ENCODE measurements around the gene MRAP. TPM values are rescaled to one million over a fixed set of nuclear protein-coding genes. Genes with fewer than 3 reads are reported as not detected.

The MRAP gene
- total RNA-seq, 1 experiment from 2014 or later = not detected

DNA sequence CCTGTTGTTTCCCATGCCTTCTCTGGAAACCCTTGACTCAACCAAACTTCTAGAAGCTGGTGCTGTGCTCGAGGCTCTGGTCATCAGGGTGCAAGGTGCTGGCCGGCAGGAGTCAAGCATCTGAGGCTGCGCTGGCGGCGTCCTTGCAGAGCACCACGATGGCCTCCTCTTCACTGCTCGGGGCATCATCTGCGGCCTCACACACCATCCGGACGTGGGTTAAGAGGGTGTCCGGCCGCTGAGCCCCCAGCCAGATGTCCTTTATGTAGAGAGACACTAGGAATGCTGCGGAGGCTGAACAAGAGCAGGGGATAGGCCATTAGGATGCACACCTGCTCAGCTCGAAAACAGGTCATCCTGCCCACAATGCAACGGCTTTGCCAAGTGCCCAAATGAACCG, 16.2 kb downstream of the MRAP start:
- Histone ChIP-seq H3K4me3 (no peak overlapping the region), H3K4me1 (replicated peaks; ENCODE audit: insufficient read depth) (no peaks in the 10 kb centered on the region), H3K27ac (no peak overlapping the region), H4K20me1 (ENCODE audit: insufficient read depth) (no peaks in the 10 kb centered on the region), H3K9me2 (ENCODE audit: insufficient read depth) (no peaks in the 10 kb centered on the region), H3K79me2 (ENCODE audit: low read depth) (no peaks in the 10 kb centered on the region), H3K36me3 (ENCODE audit: low read depth) (no peaks in the 10 kb centered on the region), H3K4me2 (no peak overlapping the region), H3K9me3 (ENCODE audit: insufficient read depth, low read depth) (no peaks in the 10 kb centered on the region), H3F3A (ENCODE audit: insufficient read depth, low read depth) (no peaks in the 10 kb centered on the region), H2AFZ (no peak overlapping the region), H3K27me3 (ENCODE audit: insufficient read depth, low read depth) (no peaks in the 10 kb centered on the region)
- DNase-seq = no peak
- ChIA-PET POLR2A (ENCODE audit: unreplicated experiment) (no interaction called here), CTCF (no interaction called here)
- intact Hi-C loops (cut with micrococcal nuclease; ENCODE audit: unreplicated experiment) = no loop called here
- TF ChIP-seq, protein P1, sequence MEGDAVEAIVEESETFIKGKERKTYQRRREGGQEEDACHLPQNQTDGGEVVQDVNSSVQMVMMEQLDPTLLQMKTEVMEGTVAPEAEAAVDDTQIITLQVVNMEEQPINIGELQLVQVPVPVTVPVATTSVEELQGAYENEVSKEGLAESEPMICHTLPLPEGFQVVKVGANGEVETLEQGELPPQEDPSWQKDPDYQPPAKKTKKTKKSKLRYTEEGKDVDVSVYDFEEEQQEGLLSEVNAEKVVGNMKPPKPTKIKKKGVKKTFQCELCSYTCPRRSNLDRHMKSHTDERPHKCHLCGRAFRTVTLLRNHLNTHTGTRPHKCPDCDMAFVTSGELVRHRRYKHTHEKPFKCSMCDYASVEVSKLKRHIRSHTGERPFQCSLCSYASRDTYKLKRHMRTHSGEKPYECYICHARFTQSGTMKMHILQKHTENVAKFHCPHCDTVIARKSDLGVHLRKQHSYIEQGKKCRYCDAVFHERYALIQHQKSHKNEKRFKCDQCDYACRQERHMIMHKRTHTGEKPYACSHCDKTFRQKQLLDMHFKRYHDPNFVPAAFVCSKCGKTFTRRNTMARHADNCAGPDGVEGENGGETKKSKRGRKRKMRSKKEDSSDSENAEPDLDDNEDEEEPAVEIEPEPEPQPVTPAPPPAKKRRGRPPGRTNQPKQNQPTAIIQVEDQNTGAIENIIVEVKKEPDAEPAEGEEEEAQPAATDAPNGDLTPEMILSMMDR (conservative IDR thresholded peaks at IDR 0.05) = no peak
- BruUV-seq (replicated peaks) = no TSS peak

DNA sequence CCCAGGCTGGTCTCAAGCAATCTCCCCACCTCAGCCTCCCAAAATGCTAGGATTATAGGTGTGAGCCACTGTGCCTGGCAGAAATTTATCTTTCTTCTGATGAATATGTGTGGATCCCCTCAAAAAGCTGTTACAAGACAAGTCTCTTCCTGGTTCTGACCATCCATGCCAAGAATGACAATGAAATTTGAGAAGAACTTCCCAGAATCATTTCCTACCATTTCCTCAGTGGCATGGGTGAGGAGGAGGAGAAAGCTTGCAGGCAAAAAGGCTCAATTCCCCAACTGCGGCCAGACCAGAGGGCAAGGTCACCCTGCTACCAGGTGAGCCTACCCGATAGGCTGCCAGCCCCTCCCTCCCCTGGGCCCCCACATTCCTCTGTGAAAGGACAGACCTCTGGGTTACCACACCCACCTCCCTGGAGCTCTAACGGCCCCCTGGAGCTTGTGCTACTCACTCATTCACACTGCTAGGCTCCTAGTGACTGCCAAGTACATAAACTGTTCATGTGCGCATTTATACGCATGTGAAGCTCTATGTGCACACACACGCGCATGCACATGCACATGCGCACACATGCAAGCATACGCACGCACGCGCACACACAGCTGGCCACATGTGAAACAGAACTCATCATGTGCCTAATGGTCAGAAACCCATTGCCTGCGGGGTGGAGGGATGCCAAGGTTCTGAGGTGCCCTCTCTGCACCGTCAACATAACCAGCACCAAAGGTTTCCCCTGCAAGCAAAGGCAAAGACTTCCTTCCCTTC, 17.0 kb downstream of the MRAP start:
- BruUV-seq (replicated peaks) = no TSS peak
- Histone ChIP-seq H3K36me3 (ENCODE audit: low read depth) (no peaks in the 10 kb centered on the region), H3K4me3 (no peak overlapping the region), H3K79me2 (ENCODE audit: low read depth) (no peaks in the 10 kb centered on the region), H3K27ac (no peak overlapping the region), H3K4me2 (no peak overlapping the region), H2AFZ (no peak overlapping the region), H4K20me1 (ENCODE audit: insufficient read depth) (no peaks in the 10 kb centered on the region), H3K4me1 (replicated peaks; ENCODE audit: insufficient read depth) (no peaks in the 10 kb centered on the region), H3K9me3 (ENCODE audit: insufficient read depth, low read depth) (no peaks in the 10 kb centered on the region), H3K9me2 (ENCODE audit: insufficient read depth) (no peaks in the 10 kb centered on the region), H3F3A (ENCODE audit: insufficient read depth, low read depth) (no peaks in the 10 kb centered on the region), H3K27me3 (ENCODE audit: insufficient read depth, low read depth) (no peaks in the 10 kb centered on the region)
- no peak for TF ChIP-seq EZH2 (IDR thresholded peaks at IDR 0.05; ENCODE audit: low read depth)
- TF ChIP-seq, protein P1 (conservative IDR thresholded peaks at IDR 0.05) = no peak
- intact Hi-C loops (cut with micrococcal nuclease; ENCODE audit: unreplicated experiment) = no loop called here
- DNase-seq = no peak
- POLR2A ChIA-PET (ENCODE audit: unreplicated experiment) = no interaction called here
- CTCF ChIA-PET = no interaction called here

DNA sequence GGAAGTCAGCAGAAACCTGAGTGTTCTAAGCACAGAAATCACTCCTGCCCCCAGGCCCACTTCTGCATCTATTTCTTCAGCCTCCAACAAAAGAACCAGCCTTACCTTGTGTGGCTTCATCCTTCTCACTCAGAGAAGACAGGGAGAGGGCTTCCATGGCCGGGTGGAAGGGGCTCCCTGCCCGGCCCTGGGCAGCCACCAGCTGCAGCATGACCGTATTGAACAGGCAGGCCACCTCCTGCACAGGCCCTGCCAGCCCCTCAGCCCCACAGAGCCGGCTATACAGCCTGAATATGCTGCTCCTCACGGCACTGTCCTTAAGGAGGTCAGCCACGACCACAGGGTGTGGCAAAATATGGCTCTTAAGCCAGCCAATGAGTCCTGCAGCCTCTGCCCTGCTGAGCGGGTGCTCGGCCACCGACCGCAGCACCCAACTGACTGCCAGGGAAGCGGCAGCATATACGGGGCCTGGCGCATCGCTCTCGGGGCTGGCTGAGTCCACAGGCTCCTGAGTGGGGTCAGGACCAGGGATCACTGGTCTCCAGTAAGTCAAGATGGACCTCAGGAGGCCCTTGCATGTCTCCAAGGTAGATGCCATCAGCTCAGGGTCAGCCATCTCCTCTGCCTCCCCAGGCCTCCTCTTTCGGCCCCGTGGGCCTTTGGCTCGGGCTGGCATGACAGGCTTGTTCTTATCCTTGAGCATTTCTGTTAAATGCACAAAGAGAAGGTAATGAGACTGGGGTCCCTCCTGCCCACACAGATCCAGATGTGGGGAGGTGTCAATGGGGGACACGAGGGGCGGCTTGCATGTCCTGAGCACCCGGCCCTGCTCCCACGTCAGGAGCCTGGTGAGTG, 17.9 kb downstream of the MRAP start:
- Histone ChIP-seq H4K20me1 (ENCODE audit: insufficient read depth) (no peaks in the 10 kb centered on the region), H3K4me3 (no peak overlapping the region), H3K4me2 (no peak overlapping the region), H3K4me1 (replicated peaks; ENCODE audit: insufficient read depth) (no peaks in the 10 kb centered on the region), H3K79me2 (ENCODE audit: low read depth) (no peaks in the 10 kb centered on the region), H3K36me3 (ENCODE audit: low read depth) (no peaks in the 10 kb centered on the region; the same call in 1 of the 2 replicates), H3K27ac (no peak overlapping the region), H3F3A (ENCODE audit: insufficient read depth, low read depth) (no peaks in the 10 kb centered on the region), H2AFZ (no peak overlapping the region), H3K27me3 (ENCODE audit: insufficient read depth, low read depth) (no peaks in the 10 kb centered on the region), H3K9me3 (ENCODE audit: insufficient read depth, low read depth) (no peaks in the 10 kb centered on the region), H3K9me2 (ENCODE audit: insufficient read depth) (no peaks in the 10 kb centered on the region)
- CTCF ChIA-PET = no interaction called here
- POLR2A ChIA-PET (ENCODE audit: unreplicated experiment) = no interaction called here
- intact Hi-C loops (cut with micrococcal nuclease; ENCODE audit: unreplicated experiment) = no loop called here
- no peak for DNase-seq
- no TSS peak for BruUV-seq (replicated peaks)
- TF ChIP-seq, protein P1 (conservative IDR thresholded peaks at IDR 0.05) = no peak
- TF ChIP-seq EZH2 (IDR thresholded peaks at IDR 0.05; ENCODE audit: low read depth) = no peak

All from PC-9 (cell line).